Measurements from ENCODE around the gene TRMT10C. TPM values are rescaled to one million over a fixed set of nuclear protein-coding genes. Genes with fewer than 3 reads are reported as not detected.
A peak's percentile ranks its signal among the peaks of the same experiment; 100 is the strongest.

TRMT10C gene
- total and polyA plus RNA-seq, 4 experiments from 2014 or later: 23.3 to 47.8 (median 30.2) TPM

GRCh38 chr3:101556064-101556463 is 5.6 kb upstream of the TRMT10C start:
- H3K9me3 ChIP-seq (ENCODE audit: control insufficient read depth in 1 of 2, low read length in 2 of 2): no peaks in the 10 kb centered on the region
- intact Hi-C loops (cut with micrococcal nuclease): no loop called here

GRCh38 chr3:101567528-101568317 is 6.1 kb downstream of the TRMT10C start:
- Mint-ChIP-seq H3K4me1 (peaks cover 38 to 58% (median 44%) of the 10 kb centered on the region in 4 donors), H3K27me3 (no peaks in the 10 kb centered on the region), H3K9me3 (no peaks in the 10 kb centered on the region), H3K4me3 (no peak overlapping the region), H3K36me3 (peaks cover 34 to 37% of the 10 kb centered on the region in 2 donors), H3K27ac (peak overlapping the region in 4 of 7 donors; percentile 34 to 75 (median 52))
- Histone ChIP-seq H3K27ac (ENCODE audit: low read depth, low read length) (no peak overlapping the region), H3K36me3 (ENCODE audit: insufficient read depth, low read length) (peaks cover 25% of the 10 kb centered on the region), H3K4me1 (ENCODE audit: insufficient read depth, low read length) (peaks cover 36% of the 10 kb centered on the region), H3K27me3 (ENCODE audit: insufficient read depth, low read length) (no peaks in the 10 kb centered on the region), H3K9me3 (ENCODE audit: control insufficient read depth in 1 of 2, low read length in 2 of 2) (no peaks in the 10 kb centered on the region), H3K4me3 (ENCODE audit: low read length in 2 of 2) (no peak overlapping the region)
- DNase-seq: no peak
- ChIA-PET CTCF (ENCODE audit: partially characterized antibody) (no interaction called here), POLR2A (ENCODE audit: partially characterized antibody) (interaction anchor here (1.6 kb wide), 1 partner anchor 110 kb away, joined by 4 read pairs; the partner anchor contains the start of gene ZBTB11)
- intact Hi-C loops (cut with micrococcal nuclease): no loop called here

More at GRCh38 chr3:101556064-101556463, 5.6 kb upstream of the TRMT10C start:
- Mint-ChIP-seq H3K27ac (no peak overlapping the region), H3K27me3 (peaks cover 4 to 7% of the 10 kb centered on the region in 2 donors), H3K9me3 (no peaks in the 10 kb centered on the region), H3K4me3 (no peak overlapping the region), H3K36me3 (peaks cover 0 to 2% of the 10 kb centered on the region in 2 donors), H3K4me1 (peaks cover 2 to 7% (median 4%) of the 10 kb centered on the region in 4 donors)
- H3K4me1 ChIP-seq (ENCODE audit: insufficient read depth, low read length): peaks cover 4% of the 10 kb centered on the region
- no peak overlapping the region for H3K4me3 ChIP-seq (ENCODE audit: low read length in 2 of 2)
- no peaks in the 10 kb centered on the region for H3K36me3 ChIP-seq (ENCODE audit: insufficient read depth, low read length)
- no peaks in the 10 kb centered on the region for H3K27me3 ChIP-seq (ENCODE audit: insufficient read depth, low read length)
- CTCF ChIA-PET (ENCODE audit: partially characterized antibody): interaction anchor here (0.6 to 1.6 kb wide), 2 partner anchors 14 to 246 kb away, joined by 3 to 5 read pairs; no protein-coding TSS in a partner anchor
- DNase-seq: no peak
- POLR2A ChIA-PET (ENCODE audit: partially characterized antibody): no interaction called here
- H3K27ac ChIP-seq (ENCODE audit: low read depth, low read length): no peak overlapping the region

DNA sequence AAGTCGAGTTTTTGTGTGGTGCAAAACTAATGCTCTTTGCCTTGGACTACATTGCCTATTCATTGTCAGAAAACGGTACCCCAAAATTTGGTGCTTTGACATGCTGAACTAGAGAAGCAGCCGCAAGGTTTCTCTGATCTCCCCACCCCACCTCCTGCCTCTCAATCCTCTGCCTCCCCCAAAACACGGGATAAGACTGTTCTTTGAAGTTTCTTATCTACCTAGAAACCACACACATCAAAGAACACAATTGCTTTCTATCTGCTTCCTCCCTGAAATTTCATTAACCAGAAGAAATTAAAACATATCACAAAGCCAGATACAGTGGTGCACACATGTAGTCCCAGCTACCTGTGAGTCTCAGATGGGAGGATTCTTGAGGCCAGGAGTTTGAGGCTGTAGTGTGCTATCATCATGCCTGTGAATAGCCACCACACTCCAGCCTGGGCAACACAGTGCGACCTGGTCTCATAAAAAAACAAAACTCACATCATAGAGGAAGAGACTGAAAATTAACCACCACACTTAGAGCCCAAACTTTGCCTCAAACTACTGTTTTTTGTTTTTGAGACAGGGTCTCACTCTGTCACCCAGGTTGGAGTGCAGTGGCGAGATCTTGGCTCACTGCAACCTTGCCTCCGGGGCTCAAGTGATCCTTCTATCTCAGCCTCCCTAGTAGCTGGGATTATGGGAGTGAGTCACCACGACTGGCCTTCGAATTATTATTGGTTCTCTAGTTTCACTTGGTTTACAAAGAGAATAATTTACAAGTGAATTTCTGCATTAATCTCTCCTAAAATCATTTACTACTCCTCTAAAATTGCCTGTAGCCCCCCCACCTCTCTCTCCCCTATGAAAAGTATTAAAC is 9.6 kb downstream of the TRMT10C start:
- ChIA-PET CTCF (ENCODE audit: partially characterized antibody) (interaction anchor here (0.6 to 4.0 kb wide), 6 partner anchors 10 to 105 kb away, joined by 3 to 28 read pairs (median 6); partner anchors contain the start of genes TRMT10C and ZBTB11), POLR2A (ENCODE audit: partially characterized antibody) (interaction anchor here (0.8 to 4.0 kb wide), 9 partner anchors 10 to 189 kb away, joined by 3 to 60 read pairs (median 4); partner anchors contain the start of genes RPL24 and TRMT10C)
- Histone ChIP-seq H3K36me3 (ENCODE audit: insufficient read depth, low read length) (peaks cover 8% of the 10 kb centered on the region), H3K4me1 (ENCODE audit: insufficient read depth, low read length) (peaks cover 43% of the 10 kb centered on the region), H3K27ac (ENCODE audit: low read depth, low read length) (peak overlapping the region; percentile 7), H3K9me3 (ENCODE audit: control insufficient read depth in 1 of 2, low read length in 2 of 2) (no peaks in the 10 kb centered on the region), H3K27me3 (ENCODE audit: insufficient read depth, low read length) (no peaks in the 10 kb centered on the region), H3K4me3 (ENCODE audit: low read length in 2 of 2) (no peak overlapping the region)
- Mint-ChIP-seq H3K36me3 (peaks cover 16 to 29% of the 10 kb centered on the region in 2 donors), H3K9me3 (peaks cover 0 to 2% (median 0%) of the 10 kb centered on the region in 8 donors), H3K4me1 (peaks cover 45 to 62% (median 54%) of the 10 kb centered on the region in 4 donors), H3K27ac (peak overlapping the region; percentile 37 to 88 (median 74)), H3K4me3 (peak overlapping the region; percentile 28 to 82 (median 54)), H3K27me3 (no peaks in the 10 kb centered on the region)
- intact Hi-C loops (cut with micrococcal nuclease): loop anchor here (5.0 to 10.0 kb wide), 3 partner anchors 189 to 496 kb away; no protein-coding TSS in a partner anchor
- peak; percentile 43 to 61 (median 51) for DNase-seq

DNA sequence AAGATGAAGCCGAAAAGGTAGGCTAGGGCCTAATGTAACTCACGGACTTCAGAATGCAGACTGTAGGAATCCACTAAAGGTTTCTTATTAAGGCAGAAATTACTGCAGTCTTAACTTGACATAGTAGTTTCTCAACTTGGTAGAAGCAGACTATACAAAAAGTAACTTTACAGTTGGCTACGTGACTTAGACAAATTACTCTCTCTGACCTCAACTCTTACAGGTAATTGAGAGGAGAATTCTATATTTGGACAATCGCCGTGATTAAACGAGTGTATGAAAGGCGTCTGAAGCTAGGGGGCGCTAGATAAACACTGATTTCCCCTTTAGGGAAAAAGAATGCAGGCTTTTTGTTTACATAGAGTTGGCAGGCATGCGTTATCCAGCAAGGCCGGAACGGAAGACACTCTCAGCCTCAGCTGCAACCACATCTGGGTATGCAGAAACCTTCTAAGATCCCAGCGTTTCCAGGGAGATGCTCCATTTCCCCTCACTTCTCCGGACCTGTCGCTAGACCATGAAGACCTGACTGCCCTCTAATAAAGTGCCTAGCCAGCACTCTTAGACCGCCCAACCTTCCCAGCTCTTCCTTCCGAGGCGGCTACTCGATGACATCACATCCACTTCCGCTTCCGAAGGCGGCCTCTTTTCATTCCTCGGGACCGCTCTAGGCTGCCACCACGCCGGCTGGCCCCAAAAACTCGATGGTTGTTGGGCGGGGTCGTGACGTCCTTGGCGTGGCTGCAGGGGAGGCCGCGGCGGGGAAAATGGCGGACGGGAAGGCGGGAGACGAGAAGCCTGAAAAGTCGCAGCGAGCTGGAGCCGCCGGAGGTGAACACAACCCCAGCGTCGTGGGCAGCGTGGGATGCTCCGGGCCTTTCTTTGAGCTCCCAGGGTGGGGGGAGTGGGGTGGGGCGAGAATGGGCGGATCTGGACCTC is 12.1 kb downstream of the TRMT10C start, which contains the start of gene PCNP:
Gene PCNP (plus strand): TSS at position 732 of the 939 bp plus-strand sequence. CDS start 36 bp downstream, at position 768.
- Mint-ChIP-seq H3K9me3 (peaks cover 0 to 2% (median 0%) of the 10 kb centered on the region in 8 donors), H3K4me3 (peak within 1 kb of the TSS; percentile 92 to 99 (median 97)), H3K27ac (peak within 1 kb of the TSS; percentile 95 to 100 (median 99)), H3K27me3 (no peaks in the 10 kb centered on the region), H3K36me3 (peaks cover 7 to 32% of the 10 kb centered on the region in 2 donors), H3K4me1 (peaks cover 46 to 78% (median 62%) of the 10 kb centered on the region in 4 donors)
- no peaks in the 10 kb centered on the region for H3K9me3 ChIP-seq (ENCODE audit: control insufficient read depth in 1 of 2, low read length in 2 of 2)
- H3K4me1 ChIP-seq (ENCODE audit: insufficient read depth, low read length): peaks cover 63% of the 10 kb centered on the region
- ChIA-PET POLR2A (ENCODE audit: partially characterized antibody) (interaction anchor here (0.6 to 4.0 kb wide), 41 partner anchors 11 to 1313 kb away, joined by 3 to 70 read pairs (median 4); partner anchors contain the start of genes CEP97, LNP1, NFKBIZ and NXPE3), CTCF (ENCODE audit: partially characterized antibody) (interaction anchor here (0.9 to 4.0 kb wide), 19 partner anchors 9 to 205 kb away, joined by 3 to 28 read pairs (median 5); partner anchors contain the start of genes NXPE3, RPL24, TRMT10C and ZBTB11)
- no peaks in the 10 kb centered on the region for H3K27me3 ChIP-seq (ENCODE audit: insufficient read depth, low read length)
- H3K4me3 ChIP-seq (ENCODE audit: low read length in 2 of 2): peak within 1 kb of the TSS; percentile 72 to 91
- peak within 1 kb of the TSS; percentile 98 for H3K27ac ChIP-seq (ENCODE audit: low read depth, low read length)
- no peaks in the 10 kb centered on the region for H3K36me3 ChIP-seq (ENCODE audit: insufficient read depth, low read length)
- peak; percentile 98 to 99 (median 99) for DNase-seq
- intact Hi-C loops (cut with micrococcal nuclease): loop anchor here (1.0 to 10.0 kb wide), 15 partner anchors 12 to 1757 kb away; partner anchors contain the start of genes CEP97, CMSS1, LNP1 and NXPE3

GRCh38 chr3:101574388-101575112 is 12.9 kb downstream of the TRMT10C start:
- intact Hi-C loops (cut with micrococcal nuclease): loop anchor here (1.0 to 10.0 kb wide), 10 partner anchors 13 to 1758 kb away; partner anchors contain the start of genes CEP97, CMSS1, RPL24 and SENP7
- Histone ChIP-seq H3K27ac (ENCODE audit: low read depth, low read length) (peak overlapping the region; percentile 98), H3K9me3 (ENCODE audit: control insufficient read depth in 1 of 2, low read length in 2 of 2) (no peaks in the 10 kb centered on the region), H3K36me3 (ENCODE audit: insufficient read depth, low read length) (peaks cover 7% of the 10 kb centered on the region), H3K27me3 (ENCODE audit: insufficient read depth, low read length) (no peaks in the 10 kb centered on the region), H3K4me1 (ENCODE audit: insufficient read depth, low read length) (peaks cover 72% of the 10 kb centered on the region), H3K4me3 (ENCODE audit: low read length in 2 of 2) (peak overlapping the region; percentile 72 to 91)
- H3K9me3 Mint-ChIP-seq: peaks cover 0 to 2% (median 0%) of the 10 kb centered on the region in 8 donors
- POLR2A ChIA-PET (ENCODE audit: partially characterized antibody): interaction anchor here (0.5 to 4.0 kb wide), 27 partner anchors 11 to 1314 kb away, joined by 3 to 70 read pairs (median 5); partner anchors contain the start of genes NFKBIZ, NXPE3, RPL24 and SENP7
- H3K4me1 Mint-ChIP-seq: peaks cover 49 to 80% (median 64%) of the 10 kb centered on the region in 4 donors
- H3K27me3 Mint-ChIP-seq: no peaks in the 10 kb centered on the region
- peak overlapping the region; percentile 92 to 99 (median 97) for H3K4me3 Mint-ChIP-seq
- H3K27ac Mint-ChIP-seq: peak overlapping the region; percentile 95 to 100 (median 99)
- peaks cover 7 to 39% of the 10 kb centered on the region in 2 donors for H3K36me3 Mint-ChIP-seq
- CTCF ChIA-PET (ENCODE audit: partially characterized antibody): interaction anchor here (0.9 to 4.0 kb wide), 16 partner anchors 10 to 204 kb away, joined by 3 to 28 read pairs (median 5); partner anchors contain the start of genes NXPE3, RPL24, TRMT10C and ZBTB11
- peak in 1 of 5 donors; percentile 73 for DNase-seq
